NCI-H2227 (cell line): ENCODE measurements around the gene CYP24A1.
A peak's percentile ranks its signal among the peaks of the same experiment; 100 is the strongest.

ENCODE experiments used
- DNase-seq: peaks from one replicate; lab custom pipeline; 2025; ENCODE audit not compliant: unreplicated experiment; lab: John Stamatoyannopoulos, UW

CYP24A1 gene

DNA sequence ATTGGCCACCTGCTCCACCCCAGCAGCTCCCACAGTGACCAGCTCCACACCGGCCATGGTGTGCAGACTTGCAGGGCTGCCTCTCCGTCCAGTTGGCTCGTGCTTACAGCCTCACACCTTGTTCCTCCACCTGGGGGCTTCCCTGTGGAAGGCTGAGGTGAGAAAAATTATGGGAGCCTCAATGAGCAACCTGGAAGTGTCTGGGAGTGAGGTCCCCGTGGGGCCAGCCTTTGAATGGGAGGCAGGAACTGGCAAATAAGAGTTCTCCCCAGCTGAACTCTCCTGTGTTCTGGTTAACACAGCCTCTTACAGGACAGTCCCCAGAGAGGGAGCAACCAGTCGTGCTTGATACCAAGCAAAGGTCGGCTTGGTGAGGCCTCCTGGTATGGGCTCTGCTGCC lies 30.3 kb upstream of the CYP24A1 start:
- DNase-seq: no peak

DNA sequence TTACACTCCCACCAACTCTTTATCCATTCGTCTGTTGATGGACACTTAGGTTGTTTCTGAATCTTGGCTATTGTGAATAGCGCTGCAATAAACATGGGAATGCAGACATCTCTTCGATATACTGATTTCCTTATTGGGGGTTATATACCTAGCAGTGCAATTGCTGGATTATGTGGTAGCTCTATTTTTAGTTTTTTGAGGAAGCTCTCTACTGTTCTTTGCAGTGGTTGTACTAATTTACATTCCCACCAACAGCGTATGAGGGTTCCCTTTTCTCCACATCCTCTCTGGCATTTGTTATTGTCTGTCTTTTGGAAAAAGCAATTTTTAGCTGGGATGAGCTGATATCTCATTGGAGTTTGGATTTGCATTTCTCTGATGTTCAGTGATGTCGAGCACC lies 29.5 kb upstream of the CYP24A1 start:
- no peak for DNase-seq

DNA sequence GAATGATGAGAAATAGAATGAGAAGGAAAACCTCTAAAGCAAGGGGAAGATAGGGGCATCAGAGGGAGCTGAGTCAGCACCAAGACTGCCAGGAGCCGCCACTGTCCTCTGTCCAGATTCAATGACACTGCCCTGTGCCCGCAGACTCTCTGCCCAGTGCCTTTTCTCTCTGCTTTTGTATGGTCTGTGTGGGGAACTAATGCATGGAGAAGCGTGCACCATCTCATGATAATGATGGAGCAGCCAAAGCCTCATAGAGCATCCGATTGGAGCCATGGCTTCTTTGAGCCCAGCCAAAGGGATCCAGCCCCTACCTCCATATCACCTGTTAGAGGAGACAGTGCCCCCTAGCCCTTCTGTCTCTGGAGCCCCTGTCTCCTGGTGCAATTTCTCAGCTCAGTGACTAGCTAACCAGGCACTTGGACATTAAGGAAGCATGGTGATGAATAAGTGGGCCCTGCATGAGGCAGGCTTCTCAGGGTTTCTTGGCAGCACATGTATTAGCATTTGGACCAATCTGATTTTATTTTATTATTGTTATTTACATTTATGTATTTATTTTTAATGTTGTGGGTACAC lies 27.6 kb upstream of the CYP24A1 start:
- no peak for DNase-seq

DNA sequence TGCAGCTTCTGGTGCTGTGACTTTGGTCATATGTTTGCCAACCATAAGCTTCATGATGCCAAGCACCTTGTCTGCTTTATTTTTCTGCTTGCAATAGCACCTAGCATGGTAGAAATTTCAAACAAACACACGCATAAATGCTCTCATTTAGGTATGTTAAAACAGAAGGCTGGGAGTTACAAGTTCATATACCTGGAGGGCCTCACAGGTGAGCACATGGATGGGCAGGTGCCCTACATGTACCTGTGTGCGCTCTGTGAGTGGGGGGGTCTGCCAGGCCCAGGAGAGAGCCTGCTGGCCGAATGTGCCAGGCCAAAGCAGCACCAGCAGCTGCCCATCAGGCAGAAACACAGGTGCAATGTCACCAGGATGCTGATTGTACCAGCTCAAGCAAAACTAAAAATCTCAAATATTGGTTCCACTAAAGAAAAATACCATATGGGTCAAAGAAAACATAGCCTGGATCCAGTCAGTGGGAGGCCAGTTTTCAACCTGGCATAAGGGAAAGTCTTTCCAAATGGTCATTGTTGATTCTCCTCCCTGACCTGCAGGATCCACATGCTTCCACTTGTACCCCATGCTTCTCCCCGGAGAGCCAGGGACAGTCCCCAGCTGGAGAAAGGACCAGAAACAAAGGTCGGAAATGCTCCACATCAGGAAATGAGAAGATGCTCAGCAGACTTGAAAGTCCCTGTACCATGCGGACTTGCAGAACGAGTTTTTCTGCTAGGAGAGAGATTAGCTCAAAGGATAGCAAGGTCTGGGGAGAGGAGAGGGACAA lies 26.9 kb upstream of the CYP24A1 start:
- no peak for DNase-seq

DNA sequence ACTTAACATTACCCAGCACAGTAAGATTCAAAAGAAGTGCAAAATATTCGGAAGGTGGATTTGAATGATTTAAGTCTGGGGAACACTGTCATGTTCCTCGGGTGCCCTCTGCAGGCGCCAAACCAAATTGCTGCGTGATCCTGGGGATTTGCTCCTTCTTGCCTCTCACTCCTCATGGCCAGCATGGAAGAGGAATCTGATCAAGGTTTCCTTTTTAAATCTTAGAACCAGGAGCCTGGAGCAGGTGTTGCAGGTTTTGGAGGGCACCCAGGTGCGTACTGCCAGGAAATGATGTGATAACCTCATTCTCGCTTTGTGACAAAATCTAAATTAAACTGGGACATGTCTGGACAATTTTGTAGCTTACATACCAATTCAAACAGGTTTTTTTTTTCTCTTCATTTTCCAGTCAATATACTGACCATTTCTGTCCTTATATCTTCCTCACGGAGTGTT lies 26.0 kb upstream of the CYP24A1 start:
- peak; percentile 77 for DNase-seq

DNA sequence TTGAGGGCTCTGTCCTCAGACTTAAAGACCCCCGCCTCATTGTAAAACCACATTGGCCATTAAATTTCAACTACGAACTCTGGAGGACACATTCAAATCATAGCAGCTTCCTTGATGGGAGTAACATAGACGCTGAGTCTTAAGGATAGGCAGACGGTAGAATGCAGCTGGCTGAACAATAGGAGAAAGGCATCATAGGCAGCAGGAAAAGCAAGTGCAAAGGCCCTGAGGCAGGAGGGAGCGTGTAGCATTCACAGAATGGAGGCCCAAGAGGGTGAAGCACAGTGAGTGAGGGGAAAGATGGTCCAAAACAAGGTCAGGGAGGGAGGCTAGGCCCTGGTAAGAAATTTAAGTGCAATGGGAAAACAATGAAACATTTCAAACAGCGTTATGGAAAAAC lies 25.5 kb upstream of the CYP24A1 start:
- no peak for DNase-seq

DNA sequence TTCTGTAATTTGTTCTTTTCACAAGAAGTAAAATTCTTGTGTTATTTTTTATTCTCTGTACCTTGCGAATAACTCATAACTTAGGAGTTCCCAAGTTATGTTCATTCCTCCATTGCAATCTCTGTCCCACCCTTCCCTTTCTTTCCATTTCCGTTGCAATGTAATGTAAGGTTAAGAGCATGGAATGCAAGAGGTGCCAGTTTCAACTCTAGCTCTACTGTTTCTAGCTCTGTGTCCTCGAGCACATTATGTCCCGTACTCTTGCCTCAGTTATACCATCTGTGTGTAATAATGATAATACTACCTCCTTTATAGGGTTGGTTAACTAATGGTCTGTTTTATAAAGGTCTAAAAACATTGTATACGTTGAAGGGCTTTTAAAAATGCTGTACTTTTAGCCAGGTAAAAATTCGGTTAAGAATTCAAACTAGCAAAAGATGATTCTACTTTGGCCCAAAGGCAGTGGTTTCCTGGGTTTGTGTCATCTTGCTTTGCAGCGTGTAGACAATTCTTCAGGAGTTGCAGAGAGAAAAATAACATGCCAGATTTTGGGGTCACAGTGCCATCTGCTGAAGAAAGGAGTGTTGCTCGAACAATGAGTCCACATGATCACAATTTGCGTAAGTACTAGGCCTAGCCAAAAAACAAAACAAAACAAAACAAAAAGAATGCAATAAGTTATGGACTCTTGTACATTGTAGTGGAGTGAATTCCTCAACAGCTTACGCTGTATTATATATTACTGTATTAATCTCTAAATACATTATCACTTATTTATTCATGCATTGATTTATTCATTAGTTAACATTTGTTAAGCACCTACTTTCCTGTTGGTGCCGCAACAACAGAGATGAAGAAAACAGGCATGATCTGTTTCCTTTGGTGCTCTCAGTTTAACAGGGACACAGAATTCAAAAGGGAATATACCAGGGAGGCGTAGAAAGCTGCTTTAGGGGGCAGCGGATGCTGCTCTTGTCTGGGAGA lies 24.1 kb upstream of the CYP24A1 start:
- no peak for DNase-seq

DNA sequence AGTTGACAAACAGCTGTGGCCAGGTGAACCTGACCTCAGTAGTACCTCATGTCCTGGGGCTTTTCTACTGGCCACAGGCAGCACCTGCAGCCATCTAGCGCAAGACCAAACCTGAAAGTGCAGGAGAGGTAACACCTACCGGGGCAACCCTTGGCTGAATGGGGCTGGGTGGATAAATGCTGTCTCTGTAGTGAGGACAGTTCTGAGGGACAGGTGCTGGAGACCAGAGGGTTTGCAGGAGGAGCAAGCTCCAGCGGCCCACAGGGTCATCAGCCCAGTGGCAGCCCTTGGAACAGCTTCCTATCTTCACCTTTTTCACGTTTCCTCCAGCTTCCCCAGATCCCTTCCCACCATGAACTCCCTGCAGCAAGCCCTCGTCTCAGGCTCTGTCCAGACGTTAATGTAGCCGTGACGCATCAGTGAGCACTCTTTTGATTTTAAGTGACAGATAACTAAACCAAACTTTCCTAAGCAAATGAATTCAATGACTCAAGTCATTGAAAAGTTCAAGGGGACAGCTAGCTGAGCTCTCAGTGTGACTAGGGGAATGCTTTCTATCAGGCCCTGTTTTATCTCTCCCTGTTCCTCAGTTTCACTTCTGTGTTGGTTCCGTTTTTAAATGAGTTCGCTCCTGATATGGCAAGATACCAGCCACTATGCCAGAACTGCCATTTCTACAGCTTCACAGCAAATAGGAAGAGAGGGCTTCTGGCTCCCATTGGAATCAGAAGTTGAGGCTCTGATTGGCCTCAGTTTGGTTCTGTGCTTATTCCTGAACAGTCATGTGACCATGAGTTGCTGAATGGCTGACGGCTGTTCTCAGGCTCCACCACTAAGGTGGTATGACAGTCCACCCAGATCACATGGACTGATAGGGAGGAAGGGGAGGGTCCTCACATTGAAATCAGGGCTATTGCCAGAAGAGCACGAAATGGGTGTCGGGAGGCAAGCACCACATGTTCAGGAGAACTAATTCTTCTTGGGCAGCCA lies 22.0 kb upstream of the CYP24A1 start:
- no peak for DNase-seq

DNA sequence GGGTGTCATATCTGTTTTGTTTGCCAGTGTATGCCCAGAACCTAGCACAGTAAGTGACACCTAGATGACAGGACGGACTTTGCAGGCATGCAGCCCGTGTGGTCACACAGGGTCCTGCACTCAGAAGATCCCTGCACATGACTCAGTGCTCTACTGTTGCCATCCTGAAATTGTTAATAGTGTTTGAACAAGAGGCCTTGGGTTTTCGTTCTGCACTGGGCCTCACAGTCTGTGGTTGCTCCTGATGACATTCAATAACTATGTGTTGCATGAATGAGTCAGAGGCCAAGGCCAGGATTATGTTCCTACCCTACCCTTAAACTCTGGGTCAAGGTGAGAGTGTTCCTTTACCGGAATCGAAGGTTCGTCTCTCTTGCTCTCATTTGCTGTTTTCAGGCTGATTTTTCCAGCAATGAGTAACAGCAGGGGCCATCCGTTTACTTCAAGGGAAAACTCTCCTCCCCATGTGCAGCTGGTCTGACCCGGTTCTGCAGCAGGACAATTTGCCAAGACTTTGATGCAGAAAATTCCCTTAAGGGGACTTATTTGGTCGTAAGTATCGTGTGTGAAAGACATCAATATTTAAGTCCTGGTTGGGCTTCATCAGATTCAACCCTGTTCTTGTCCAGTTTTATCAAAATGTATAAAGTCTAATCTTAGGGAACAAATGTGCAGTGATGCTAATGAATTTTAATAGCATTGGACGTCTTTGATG lies 21.1 kb upstream of the CYP24A1 start:
- no peak for DNase-seq

DNA sequence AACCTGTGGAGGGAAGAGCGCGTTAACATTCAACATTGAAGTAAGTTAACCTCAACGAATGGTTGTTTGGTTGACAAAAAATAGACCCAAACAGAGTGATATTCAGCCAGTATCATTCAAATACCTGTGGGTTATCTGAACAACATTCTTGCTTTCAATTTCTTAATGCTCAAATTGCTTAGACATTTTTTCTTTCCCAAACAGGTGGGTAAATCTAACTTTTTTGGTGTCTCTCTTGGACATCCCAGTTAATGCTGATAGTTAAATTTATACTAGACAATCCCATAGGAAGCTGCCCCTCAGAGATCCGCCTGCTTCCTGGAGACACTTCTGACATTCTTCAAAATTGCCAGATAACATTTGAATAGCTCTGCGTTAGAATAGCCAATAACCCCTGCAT lies 20.0 kb upstream of the CYP24A1 start:
- no peak for DNase-seq

DNA sequence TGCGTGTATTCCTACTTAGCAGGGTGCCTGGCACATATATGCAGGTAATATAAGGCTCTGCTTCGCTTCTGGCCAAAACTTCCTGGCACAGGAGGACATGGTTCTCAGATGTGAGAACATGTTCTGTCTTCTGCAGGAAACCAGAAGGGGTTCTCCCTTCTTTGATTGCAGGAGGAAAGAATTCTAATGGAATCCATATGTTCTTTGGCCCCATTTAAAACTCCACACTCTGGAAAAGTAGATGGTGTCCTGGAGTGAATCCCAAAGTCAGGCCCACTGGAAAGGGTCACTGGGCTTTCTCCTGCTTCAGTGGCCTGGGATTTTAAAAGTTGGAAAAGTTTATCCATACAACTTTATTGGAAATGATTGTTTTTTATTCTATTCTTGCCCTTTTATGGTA lies 16.4 kb upstream of the CYP24A1 start:
- DNase-seq: no peak

DNA sequence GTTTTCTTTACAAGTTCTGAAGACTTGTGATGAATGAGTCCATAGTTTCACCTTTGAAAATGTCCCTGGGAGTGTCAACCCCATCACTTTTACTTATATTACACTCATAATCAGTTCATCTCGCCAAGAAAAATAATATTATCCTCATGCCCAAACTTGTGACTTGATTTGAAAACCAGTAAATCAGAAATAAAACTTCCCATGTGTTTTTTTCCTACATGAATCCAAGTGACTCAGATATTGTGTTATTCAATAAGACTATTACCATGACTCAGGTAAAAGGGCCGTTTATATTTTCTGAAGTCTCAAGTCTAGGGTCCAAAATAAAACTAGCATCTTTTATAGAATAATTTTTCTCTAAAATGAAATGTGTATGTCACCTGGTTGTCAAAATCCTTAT lies 15.8 kb upstream of the CYP24A1 start:
- no peak for DNase-seq

DNA sequence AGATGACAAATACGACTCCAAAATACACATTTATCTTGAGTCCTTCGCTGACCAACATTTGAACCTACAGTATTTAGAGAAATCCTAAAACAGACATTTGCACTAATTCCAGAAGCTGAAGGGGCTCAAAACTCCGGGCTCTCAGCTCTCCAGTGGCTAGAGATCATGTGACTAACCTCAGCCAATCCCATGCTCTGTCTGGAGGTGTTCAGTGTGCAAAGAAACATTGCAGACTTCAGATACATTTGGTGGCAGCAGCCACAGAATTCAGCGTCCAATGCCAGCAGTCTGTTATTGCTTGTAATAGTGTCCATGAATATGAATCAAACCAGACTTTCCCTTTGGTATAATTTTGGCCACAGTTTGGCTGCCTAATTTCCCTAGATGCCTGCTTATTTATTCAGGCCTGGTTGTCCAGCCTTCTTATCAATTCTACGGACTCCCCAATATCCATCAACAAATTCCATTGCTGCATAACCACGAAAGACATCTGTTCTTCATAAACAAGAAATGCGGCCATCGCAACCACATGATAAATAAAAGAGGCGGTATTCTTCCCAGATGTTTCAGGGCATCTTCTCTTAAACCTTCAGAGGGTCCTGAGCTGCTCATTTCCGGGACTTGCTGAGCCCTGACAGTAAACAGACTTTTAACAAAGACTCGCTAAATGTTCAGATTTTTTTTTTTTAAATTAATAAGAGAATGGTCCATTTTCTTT lies 14.5 kb upstream of the CYP24A1 start:
- DNase-seq: no peak

DNA sequence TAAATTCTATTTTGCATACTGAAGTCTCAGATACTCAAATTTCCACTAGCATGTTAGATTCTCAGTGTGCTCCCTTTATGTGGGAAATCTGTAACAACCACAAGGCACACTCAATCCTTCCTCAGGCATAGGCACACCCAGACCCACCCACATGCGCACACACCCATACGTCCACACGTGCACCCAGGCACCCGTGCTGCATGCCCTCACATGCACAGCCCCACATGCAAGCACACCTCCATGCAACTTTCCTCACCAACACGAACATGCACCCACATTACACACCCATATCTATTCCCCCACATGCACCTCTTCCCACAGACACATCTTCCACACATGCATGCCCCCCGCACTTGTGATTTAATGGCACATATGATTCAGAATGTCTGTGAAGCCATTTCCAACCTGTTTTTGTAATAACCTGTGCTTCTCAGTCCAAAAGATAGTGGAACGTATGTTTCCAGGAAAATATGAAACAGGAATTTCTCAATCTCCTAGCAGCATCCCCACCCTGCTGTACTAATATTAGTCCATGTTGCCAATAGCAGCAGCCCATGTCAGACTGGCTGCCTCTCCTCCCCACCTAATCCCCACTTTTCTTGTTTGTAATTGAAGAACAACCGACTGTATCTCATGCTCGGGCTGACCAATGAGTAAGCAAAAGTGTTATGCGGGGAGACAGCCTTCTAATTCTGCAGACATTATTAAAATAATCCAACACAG lies 11.3 kb upstream of the CYP24A1 start:
- no peak for DNase-seq

DNA sequence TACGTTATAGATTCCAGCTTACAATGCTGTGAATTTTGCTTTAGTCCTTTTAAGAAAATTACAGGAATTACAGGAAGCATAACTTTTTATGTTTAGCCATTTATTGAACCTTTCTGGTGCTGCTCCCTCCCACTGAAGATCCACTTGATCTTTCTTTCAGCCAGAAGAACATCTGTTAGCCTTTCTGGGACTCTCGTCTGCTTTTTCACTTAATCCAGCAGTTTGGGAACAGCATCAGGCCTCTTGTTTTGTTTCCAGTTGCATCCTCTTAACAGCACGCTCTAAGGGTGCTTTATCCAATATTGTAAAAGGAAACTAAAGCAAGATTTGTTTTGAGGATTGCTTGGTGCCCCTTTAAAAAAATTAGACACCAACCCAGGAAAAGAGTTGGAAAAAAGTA lies 10.3 kb upstream of the CYP24A1 start:
- no peak for DNase-seq

DNA sequence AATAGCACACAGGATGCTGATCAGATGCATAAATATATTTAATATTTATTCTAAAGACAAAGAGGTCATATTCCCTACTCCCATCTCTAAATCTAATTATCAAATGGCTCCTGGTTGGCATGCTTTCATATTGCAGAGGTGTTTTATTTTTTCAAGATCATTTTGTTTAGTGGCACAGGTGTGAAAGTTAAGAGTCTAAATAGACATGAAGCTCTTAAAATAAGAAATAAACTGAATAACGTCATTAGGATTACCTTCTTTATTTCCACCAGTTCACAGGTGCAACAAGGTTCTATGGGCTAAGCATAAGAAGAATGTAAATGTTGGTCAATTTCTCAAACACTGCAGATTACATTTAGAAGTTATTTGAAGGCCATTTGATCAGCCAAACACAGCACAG lies 7.1 kb upstream of the CYP24A1 start:
- DNase-seq: no peak

DNA sequence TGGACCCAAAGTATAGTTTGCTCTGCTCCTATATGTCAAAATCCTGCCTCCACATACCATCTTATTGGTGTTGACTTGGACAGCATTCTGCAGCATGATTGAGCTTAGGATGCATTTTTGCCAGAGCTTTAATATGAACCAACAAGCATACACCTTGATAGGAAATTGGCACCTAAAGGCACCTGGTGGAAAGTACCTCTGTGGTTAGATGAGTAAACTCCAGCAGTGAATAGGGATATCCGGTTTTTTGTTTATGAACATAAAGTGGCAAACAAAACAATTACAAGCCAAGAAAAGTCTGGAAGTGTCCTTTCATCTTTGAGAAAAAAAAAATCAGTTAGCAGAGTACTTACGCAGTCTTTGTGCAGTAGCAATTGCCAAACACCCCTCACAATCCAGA lies 6.2 kb upstream of the CYP24A1 start:
- no peak for DNase-seq

DNA sequence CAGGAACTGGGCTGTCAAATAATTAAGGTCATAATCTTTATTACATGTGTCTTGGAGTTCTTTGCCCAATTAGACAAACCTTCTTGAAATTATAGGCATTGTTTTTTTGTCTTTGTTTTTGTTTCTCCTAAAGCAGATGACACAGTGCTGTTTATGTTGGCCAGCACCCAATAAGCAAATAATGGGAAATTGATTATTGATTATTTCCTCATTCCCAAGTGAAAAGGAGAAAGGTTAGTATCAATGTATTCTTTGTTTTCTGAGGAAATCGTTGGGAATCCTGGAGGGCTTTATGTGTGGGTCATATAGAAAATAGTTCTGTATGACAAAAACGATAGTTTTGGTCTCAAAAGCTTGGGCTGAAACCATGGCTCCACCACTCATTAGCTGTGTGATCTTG lies 4.5 kb upstream of the CYP24A1 start:
- DNase-seq: no peak

DNA sequence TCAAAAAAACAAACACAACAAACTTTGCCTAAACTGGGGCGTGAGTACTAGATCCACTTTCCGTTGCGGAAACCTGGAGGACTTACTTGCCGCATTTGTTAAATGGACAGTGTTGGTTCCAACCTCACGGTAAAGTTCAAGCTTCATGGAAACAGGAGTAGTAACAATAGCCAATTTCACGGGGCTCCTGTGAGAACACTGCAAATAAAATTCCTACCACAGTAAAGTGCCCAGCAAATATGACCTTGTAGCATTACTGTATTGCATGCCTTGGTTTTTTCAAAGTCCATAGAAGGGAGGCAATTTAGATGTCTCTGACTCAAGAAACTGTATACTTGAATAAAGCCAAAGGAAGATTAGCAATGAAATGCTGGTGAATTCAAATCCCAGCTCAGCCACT lies 3.6 kb upstream of the CYP24A1 start:
- no peak for DNase-seq
